Measurements from ENCODE around the gene TMEM218.

Gene TMEM218

GRCh38 chr11:125078516-125079140 lies 32.8 kb downstream of the TMEM218 start:
- DNase-seq (ENCODE audit: insufficient read length, low spot score) (no peak), FAIRE-seq (no peak)

- DNase-seq (ENCODE audit: insufficient read length, low spot score) (no peak), FAIRE-seq (no peak)
Measured at GRCh38 chr11:125078016-125078415, 33.4 kb downstream of the TMEM218 start.

DNA sequence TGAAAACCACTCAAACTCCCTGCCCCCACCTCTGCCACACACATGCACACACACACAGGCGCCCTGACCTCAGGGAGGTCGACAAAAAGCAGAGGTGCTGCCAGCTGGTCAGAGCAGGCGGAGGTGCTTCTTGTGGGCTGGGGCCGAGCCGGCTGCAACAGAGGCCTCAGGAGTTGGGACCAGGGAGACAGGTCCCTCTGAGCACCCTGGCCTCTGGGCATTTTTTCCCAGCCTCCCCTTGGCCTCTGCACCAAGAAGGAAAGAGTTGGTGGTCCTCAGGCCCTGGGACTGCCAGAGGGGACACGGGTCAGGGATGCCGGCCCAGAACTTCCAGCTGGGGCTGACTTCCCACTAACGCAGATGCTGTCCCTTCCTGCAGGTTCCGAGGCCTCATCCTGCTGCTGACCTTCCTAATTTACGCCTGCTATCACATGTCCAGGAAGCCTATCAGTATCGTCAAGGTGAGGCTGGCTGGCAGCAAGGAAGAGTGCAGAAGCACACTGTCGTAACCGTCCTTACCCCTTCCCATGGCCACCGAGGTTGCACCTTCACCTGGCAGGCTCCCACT lies 35.0 kb downstream of the TMEM218 start:
- DNase-seq (ENCODE audit: insufficient read length, low spot score) (no peak), FAIRE-seq (no peak)

DNA sequence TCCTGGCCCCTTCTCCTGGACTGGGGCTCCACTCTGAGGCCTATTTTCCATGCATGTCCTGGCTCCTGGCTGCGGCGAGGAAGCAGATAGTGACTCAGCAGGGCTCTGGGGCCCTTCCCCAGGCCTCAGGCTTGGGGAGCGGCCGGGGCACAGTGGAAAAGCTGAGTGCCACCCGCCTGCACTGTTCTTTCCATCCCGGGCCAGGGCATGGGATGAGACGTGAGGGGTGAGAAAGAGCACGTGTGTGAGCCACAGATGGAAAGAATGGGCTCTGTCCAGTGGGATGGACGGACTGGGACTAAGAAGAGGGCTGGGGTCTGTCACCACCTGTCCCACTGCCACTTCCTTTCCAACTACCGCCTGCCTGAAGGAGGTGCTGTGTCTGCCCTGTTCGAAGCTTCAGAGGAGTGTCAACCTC lies 35.5 kb downstream of the TMEM218 start:
- FAIRE-seq (no peak), DNase-seq (ENCODE audit: insufficient read length, low spot score) (no peak)

DNA sequence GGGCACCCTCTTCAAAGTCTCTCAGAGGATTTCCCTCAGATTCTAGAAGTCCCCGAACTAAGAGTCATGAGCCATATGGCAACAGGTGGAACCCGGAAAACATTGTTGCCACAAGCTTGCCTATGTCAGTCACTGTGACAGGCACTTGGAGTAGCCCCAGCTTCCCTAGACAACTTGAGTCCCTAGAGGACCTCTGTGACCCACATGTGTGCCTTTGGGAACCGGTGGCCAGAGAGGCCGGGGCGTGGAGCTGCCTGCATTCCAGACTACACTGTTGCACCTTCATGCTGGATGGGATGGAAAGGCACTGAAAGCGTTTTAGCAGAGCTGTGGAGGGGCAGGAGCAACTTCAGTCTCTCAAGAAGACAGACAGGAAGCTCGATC lies 36.2 kb downstream of the TMEM218 start:
- FAIRE-seq (no peak), DNase-seq (ENCODE audit: insufficient read length, low spot score) (no peak)

DNA sequence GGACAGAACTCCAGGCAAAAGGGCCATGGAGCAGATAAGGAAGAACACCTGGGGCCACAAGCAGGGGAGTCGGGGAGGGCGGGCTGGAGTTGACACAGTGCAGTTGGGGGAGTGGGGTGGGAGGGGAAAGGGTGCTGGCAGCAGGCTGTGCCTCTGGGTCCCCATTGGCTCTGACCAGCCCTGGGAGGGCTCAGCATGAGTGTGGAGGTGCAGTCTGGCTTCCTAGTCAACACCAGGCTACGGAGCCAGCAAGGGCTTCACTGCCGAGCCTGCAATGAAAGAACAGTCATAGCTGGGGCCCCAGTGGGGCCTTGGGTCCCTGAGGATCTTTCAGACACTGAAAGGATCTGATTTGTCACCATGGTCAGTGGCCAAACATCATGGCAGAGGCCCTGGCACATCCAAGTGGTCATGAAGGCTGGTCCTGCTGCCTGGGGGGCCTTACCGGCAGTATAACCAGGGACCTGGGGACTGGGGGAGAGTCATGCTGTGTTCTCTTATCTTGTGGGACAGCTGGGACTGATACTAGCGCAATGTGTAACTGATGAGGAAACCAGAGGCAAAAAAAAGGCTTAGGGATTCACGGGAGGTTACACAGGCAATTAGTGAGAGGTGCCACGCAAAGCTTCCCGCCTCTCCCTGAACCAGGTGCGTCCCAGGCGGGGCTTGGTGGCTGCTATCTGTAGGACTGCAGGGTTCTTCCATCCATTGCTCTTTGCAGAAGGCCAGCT lies 36.8 kb downstream of the TMEM218 start:
- no peak for DNase-seq (ENCODE audit: insufficient read length, low spot score)
- FAIRE-seq = no peak

DNA sequence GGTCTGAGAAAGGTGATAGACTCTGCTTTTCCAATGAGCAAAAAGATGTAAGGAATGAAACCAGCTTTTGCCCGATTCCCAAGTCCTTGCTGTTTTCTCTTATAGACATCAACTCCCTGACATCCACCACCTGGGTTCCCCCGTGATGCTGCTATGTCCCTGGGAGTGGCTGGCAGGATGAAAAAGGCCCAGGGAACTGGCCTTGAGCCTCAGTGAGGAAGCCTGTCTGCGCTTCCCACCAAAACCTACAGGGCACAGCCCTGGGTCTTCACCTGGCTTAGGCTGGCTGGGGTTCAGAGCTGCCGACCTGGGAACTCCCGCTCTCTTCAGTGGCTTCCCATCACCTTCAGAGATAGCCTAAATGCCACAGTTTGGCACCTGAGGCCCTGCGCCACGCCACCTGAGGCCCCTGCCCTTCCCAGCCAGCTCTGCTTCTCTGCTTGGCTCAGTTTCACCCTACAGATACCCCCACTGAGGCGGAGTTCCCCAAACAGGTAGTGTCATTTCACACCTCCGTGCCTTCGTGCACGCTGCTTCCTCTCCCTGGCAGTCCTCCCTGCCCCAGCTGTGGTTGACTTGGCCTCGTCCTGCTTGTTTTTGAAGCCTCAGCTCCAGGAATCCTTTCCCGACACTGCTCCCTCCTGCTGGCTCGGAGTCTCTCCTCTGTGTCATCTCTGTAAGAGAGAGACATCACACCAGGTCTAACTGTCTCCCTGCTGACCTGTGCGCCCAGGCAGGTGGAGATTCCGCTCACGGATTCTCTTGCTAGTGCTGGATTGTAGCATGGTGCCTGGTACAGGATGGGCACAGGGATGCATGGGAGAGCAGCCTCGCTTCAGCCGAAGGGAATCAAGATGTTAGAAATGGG lies 37.6 kb downstream of the TMEM218 start:
- FAIRE-seq (peak; percentile 44), DNase-seq (ENCODE audit: insufficient read length, low spot score) (no peak)

GRCh38 chr11:125072961-125073590 lies 38.4 kb downstream of the TMEM218 start:
- DNase-seq (ENCODE audit: insufficient read length, low spot score) (no peak), FAIRE-seq (no peak)

DNA sequence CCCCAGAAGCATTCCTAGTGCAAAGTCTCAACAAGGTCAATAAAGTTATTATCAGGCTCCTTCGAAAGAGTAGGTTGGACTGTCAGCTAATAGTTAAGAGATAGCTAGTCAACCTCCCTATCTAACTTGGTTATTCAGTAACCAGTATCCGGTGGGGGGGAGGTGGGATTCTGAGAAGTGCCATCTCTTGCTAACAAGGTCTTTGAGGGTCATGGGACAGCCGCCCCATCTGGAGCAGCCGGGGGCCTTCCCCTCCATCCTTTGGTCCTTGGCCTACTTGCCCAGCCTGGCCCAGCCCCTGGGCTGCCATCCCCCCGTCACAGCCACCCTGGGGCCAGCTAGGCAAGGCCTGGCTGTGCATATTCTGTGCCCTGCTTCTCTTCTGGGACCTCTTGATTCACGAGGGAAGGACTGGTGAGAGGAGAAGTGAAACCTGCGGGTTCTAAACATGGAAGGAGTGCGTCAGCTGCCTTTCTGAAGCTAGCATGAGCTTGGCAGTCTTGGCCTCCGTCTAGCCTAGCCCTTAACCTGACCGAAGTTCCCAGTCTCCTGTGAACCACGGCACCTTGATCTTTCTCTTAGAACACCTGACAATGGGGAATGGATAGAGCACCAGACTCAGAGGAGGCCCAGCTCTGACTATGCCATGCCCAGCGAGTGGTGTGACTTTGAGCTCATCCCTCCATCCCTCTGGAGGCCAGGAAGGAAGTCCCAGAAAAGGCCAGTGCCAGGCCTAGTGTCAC lies 39.0 kb downstream of the TMEM218 start:
- DNase-seq (ENCODE audit: insufficient read length, low spot score) (peak; percentile 73), FAIRE-seq (peak; percentile 100)

- DNase-seq (ENCODE audit: insufficient read length, low spot score) (no peak), FAIRE-seq (no peak)
Measured at GRCh38 chr11:125071846-125072217, 39.6 kb downstream of the TMEM218 start.

- no peak for FAIRE-seq
Measured at GRCh38 chr11:125071435-125071834, 40.0 kb downstream of the TMEM218 start.

GRCh38 chr11:125070699-125071254 lies 40.6 kb downstream of the TMEM218 start:
- FAIRE-seq (peak; percentile 98), DNase-seq (ENCODE audit: insufficient read length, low spot score) (no peak)

More at GRCh38 chr11:125071435-125071834, 40.0 kb downstream of the TMEM218 start:
- DNase-seq (ENCODE audit: insufficient read length, low spot score) = no peak

- FAIRE-seq = peak; percentile 81
- no peak for DNase-seq (ENCODE audit: insufficient read length, low spot score)
Measured at GRCh38 chr11:125069796-125070195, 41.6 kb downstream of the TMEM218 start.

DNA sequence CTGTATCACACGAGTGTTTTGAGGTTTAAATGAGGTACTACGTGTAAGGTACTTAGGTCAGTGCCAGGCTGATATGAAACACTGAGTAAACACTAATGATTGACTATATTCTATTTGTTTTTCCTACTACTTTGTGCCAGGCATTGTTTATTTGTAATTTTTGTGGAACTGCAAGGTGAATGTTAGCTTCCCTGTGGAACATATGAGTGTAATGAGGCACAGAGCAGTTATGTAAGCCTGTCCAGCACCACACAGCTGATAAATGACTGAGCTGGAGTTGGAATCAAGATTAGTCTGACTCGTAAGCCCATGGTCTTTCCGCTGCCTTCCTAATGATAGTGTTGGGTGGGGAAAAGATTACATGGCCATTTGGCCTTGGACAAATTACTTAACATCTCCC lies 42.4 kb downstream of the TMEM218 start:
- DNase-seq (ENCODE audit: insufficient read length, low spot score) = no peak
- no peak for FAIRE-seq

DNA sequence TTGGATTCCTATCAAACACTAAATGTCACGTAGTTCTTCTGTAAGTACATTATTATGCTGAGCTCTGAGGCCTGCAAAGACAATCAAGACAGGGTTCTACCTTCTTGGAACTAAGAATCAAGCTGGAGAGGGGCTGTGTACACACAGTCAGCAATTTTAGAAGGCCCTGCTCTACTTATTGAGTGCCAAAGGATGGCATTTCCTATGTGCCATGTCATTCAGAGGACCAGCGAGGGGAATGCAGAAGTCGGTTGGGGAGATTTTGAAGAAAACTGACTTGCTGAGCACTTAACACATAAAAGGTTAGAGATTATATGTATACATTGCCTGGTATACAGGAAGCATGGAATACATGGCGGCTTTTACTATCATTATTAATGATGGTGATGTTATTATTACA lies 43.1 kb downstream of the TMEM218 start:
- FAIRE-seq (peak; percentile 42), DNase-seq (ENCODE audit: insufficient read length, low spot score) (no peak)

DNA sequence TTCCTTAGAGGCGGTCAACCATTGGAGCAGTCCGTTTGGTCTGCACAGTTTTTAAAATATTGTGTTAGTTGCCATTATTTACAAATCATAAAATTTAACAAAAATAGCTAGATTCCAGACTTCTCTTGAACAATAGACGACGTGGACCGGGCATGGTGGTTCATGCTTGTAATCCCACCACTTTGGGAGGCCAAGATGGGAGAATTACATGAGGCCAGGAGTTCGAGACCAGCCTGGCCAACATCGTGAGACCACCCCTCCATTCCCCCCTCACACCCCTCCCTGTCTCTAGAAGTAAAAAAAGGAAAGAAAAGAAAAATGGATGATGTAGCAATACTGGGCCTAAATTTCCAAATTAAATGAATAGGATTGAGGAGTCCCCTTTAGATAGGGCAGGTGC lies 47.4 kb downstream of the TMEM218 start:
- FAIRE-seq = peak; percentile 67
- DNase-seq (ENCODE audit: insufficient read length, low spot score) = no peak

GRCh38 chr11:125063429-125064043 lies 47.9 kb downstream of the TMEM218 start:
- FAIRE-seq (peak; percentile 83), DNase-seq (ENCODE audit: insufficient read length, low spot score) (no peak)

- peak; percentile 98 for FAIRE-seq
- peak; percentile 63 for DNase-seq (ENCODE audit: insufficient read length, low spot score)
Measured at GRCh38 chr11:125062931-125063428, 48.4 kb downstream of the TMEM218 start, which contains the start of gene SLC37A2. Gene SLC37A2 (plus strand): TSS chr11:125063305. CDS start chr11:125063368, 63 bp downstream.
